Upper lobe of left lung (tissue), 6 donors: ENCODE data around the gene PNPLA5. TPM values are rescaled to one million over a fixed set of nuclear protein-coding genes. Genes with fewer than 3 reads are reported as not detected.

ENCODE experiments used
- ATAC-seq, 2 donors: fragments of 200-7000 bp; cut with Tn5 transposase; one replicate each; pipeline ENCODE4 v1.9.1; 2022; ENCODE audit warnings: mild to moderate bottlenecking in 2 of 2, moderate library complexity in 2 of 2; ENCODE audit not compliant: low FRiP score in 2 of 2
- DNase-seq, 2 donors: peaks; one replicate each; pipeline ENCODE4 v3.0.0-alpha.2; 2019 to 2020
- H3K27ac ChIP-seq, 4 donors: fragments of 200-600 bp; sonication (generic); one replicate each; pipeline ENCODE4 v1.5.1; 2016 to 2019
- H3K27me3 ChIP-seq, 4 donors: fragments of 200-600 bp; sonication (generic); one replicate each; pipeline ENCODE4 v1.5.1; 2017 to 2019
- H3K36me3 ChIP-seq, 4 donors: fragments of 200-600 bp; sonication (generic); one replicate each; pipeline ENCODE4 v1.5.1; 2016 to 2019
- H3K4me1 ChIP-seq, 4 donors: fragments of 200-600 bp; sonication (generic); one replicate each; pipeline ENCODE4 v1.5.1; 2018 to 2019
- H3K4me3 ChIP-seq, 4 donors: fragments of 200-600 bp; sonication (generic); one replicate each; pipeline ENCODE4 v1.5.1; 2017 to 2019; ENCODE audit warnings: mild to moderate bottlenecking in 2 of 4, moderate library complexity in 1 of 4
- H3K9me3 ChIP-seq, 4 donors: fragments of 200-600 bp; sonication (generic); one replicate each; pipeline ENCODE4 v1.5.1; 2018 to 2019
- EP300 ChIP-seq, 4 donors: sonication (generic); formaldehyde crosslinking; IDR thresholded peaks; one replicate each; pipeline ENCODE4 v1.5.1; 2017; ENCODE audit warnings: antibody characterized with exemption in 4 of 4, control low read depth in 2 of 4
- POLR2A ChIP-seq, 4 donors: fragments of 450-650 bp; IDR thresholded peaks; one replicate each; pipeline ENCODE4 v1.5.1; 2016 to 2017; ENCODE audit warnings: antibody characterized with exemption in 4 of 4, mild to moderate bottlenecking in 2 of 4
- POLR2AphosphoS5 ChIP-seq, 2 donors: sonication (generic); formaldehyde crosslinking; IDR thresholded peaks; one replicate each; pipeline ENCODE4 v1.5.1; 2017; ENCODE audit warnings: antibody characterized with exemption in 2 of 2
- WGBS, 2 donors: methylation state at CpG; one replicate each; pipeline ENCODE4 v1.1.5; 2017 to 2018; 5-methylcytosine and 5-hydroxymethylcytosine counted together
- total RNA-seq, 6 donors: library from RNA; depleted of rRNA in 4 of 6; stranded (reverse); fragments of >200 nt in 4 of 6; gene quantifications; one replicate each; pipeline versions ENCODE4 v1.1.0 to v1.2.1, GENCODE V29; 2016 to 2021
- TF ChIP-seq, protein P1 (sequence below), 6 experiments: fragments of 450-650 bp in 4 of 6; fragments of 200-600 bp in 2 of 6; sonication (generic) in 2 of 6; IDR thresholded peaks; one replicate each; pipeline ENCODE4 v1.5.1; 2016 to 2019; ENCODE audit warnings: antibody characterized with exemption in 6 of 6
- donor health status: DM: no; HTN: no; CAD: no; lungs with moderate emphysema.
- donor health status: DM: no; HTN: yes; CAD: no; lungs with severe emphysema.

The PNPLA5 gene
- total RNA-seq, 6 donors from 2014 or later: not detected

GRCh38 chr22:43853328-43853931 is 38.4 kb downstream of the PNPLA5 start:
- DNase-seq (no peak), ATAC-seq (no peak)
- Histone ChIP-seq H3K27ac (no peak overlapping the region), H3K27me3 (no peaks in the 10 kb centered on the region), H3K4me1 (no peaks in the 10 kb centered on the region), H3K9me3 (peaks cover 0 to 6% (median 0%) of the 10 kb centered on the region in 4 donors), H3K36me3 (no peaks in the 10 kb centered on the region), H3K4me3 (no peak overlapping the region)
- TF ChIP-seq, protein P1, sequence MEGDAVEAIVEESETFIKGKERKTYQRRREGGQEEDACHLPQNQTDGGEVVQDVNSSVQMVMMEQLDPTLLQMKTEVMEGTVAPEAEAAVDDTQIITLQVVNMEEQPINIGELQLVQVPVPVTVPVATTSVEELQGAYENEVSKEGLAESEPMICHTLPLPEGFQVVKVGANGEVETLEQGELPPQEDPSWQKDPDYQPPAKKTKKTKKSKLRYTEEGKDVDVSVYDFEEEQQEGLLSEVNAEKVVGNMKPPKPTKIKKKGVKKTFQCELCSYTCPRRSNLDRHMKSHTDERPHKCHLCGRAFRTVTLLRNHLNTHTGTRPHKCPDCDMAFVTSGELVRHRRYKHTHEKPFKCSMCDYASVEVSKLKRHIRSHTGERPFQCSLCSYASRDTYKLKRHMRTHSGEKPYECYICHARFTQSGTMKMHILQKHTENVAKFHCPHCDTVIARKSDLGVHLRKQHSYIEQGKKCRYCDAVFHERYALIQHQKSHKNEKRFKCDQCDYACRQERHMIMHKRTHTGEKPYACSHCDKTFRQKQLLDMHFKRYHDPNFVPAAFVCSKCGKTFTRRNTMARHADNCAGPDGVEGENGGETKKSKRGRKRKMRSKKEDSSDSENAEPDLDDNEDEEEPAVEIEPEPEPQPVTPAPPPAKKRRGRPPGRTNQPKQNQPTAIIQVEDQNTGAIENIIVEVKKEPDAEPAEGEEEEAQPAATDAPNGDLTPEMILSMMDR (IDR thresholded peaks at IDR 0.05): no peak
- TF ChIP-seq EP300 (IDR thresholded peaks at IDR 0.05) (no peak), POLR2AphosphoS5 (IDR thresholded peaks at IDR 0.05) (no peak), POLR2A (IDR thresholded peaks at IDR 0.05) (no peak)
- WGBS, 2 donors: 82 to 89% methylated on average over 5 to 10 of the region's 10 CpGs

- ATAC-seq (no peak), DNase-seq (no peak)
- Histone ChIP-seq H3K4me1 (no peaks in the 10 kb centered on the region), H3K9me3 (peaks cover 0 to 6% (median 0%) of the 10 kb centered on the region in 4 donors), H3K4me3 (no peak overlapping the region), H3K36me3 (no peaks in the 10 kb centered on the region), H3K27ac (no peak overlapping the region), H3K27me3 (no peaks in the 10 kb centered on the region)
- no peak for TF ChIP-seq POLR2A (IDR thresholded peaks at IDR 0.05)
- TF ChIP-seq, protein P1 (IDR thresholded peaks at IDR 0.05): no peak
- no peak for TF ChIP-seq EP300 (IDR thresholded peaks at IDR 0.05)
- no peak for TF ChIP-seq POLR2AphosphoS5 (IDR thresholded peaks at IDR 0.05)
- WGBS, 2 donors: 66 to 70% methylated on average over 19 of the region's 19 CpGs
Observed at GRCh38 chr22:43852573-43853327, 39.1 kb downstream of the PNPLA5 start.

- ATAC-seq (no peak), DNase-seq (no peak)
- Histone ChIP-seq H3K4me1 (no peaks in the 10 kb centered on the region), H3K4me3 (no peak overlapping the region), H3K27me3 (no peaks in the 10 kb centered on the region), H3K9me3 (peaks cover 0 to 4% (median 0%) of the 10 kb centered on the region in 4 donors), H3K27ac (no peak overlapping the region), H3K36me3 (no peaks in the 10 kb centered on the region)
- TF ChIP-seq POLR2A (IDR thresholded peaks at IDR 0.05) (no peak), POLR2AphosphoS5 (IDR thresholded peaks at IDR 0.05) (no peak), EP300 (IDR thresholded peaks at IDR 0.05) (no peak)
- TF ChIP-seq, protein P1 (IDR thresholded peaks at IDR 0.05): no peak
- 48 to 50% methylated on average over 3 of the region's 3 CpGs for WGBS, 2 donors
Observed at GRCh38 chr22:43851979-43852307, 39.9 kb downstream of the PNPLA5 start.

DNA sequence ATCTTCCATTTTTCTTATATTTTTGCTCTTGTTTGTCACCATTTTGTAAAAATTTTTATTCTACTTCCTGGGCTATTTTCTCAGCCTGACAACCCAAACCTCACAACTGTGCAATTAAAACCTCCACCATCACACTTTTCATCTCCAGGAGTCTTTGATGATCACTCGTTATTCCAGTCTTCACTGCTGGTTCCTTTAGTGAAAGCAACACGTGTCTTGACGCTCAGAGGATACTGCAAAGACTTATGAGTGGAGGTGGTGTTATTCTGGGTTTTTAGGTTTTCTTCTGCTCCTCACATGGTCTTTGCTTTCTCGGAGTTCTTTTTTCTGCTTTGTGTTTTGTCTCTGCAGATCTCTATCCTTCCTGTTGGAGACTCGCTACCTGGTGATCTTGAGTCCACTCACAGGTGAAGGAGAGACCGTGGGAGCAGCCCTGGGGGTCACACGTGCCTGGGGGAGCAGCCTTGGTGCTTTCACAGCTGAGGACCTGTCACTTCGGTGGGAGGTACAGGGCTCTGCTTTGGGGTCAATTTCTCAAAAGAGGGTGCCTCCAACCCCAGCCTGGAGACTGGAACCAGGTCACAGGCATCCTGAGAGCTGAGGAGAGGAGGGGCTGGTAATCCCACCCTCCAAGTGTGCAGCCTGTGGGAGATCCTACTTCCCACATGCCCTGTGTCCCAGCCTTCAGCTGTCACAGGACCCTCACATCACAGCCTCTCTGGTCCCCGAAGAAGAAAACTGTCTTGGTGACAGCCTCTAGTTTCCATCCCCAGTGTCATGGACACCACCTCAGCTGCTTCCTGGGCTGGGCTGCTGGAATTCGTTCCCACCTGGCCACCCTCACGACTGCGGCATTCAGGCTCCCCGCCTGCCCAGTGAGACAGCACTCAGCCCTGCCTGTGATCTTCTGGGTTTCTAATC is 40.5 kb downstream of the PNPLA5 start:
- WGBS, 2 donors: 67 to 78% methylated on average over 13 of the region's 13 CpGs
- Histone ChIP-seq H3K36me3 (no peaks in the 10 kb centered on the region), H3K27ac (no peak overlapping the region), H3K9me3 (no peaks in the 10 kb centered on the region), H3K4me1 (no peaks in the 10 kb centered on the region), H3K4me3 (no peak overlapping the region), H3K27me3 (no peaks in the 10 kb centered on the region)
- ATAC-seq (no peak), DNase-seq (no peak)
- no peak for TF ChIP-seq EP300 (IDR thresholded peaks at IDR 0.05)
- TF ChIP-seq POLR2AphosphoS5 (IDR thresholded peaks at IDR 0.05): no peak

DNA sequence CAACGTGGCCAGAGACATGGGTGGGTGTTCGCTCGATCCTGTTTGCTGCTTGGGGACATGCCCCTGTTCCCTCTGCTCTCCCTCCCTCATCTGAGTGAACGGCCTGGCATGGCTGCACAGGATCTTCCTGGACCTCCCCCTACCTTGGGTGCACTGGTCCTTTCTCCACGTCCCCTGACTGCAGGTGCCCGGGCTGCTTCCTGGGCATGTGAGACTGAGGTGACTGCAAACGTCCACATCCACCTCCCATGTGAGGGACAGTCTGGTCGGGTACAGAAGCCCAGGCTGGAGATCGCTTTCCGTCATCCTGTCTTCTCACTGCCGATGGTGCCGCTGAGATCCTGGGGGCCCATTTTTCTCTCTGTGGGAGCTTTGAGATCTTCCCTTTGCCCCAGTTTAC is 41.3 kb downstream of the PNPLA5 start:
- ATAC-seq (no peak), DNase-seq (no peak)
- Histone ChIP-seq H3K27ac (no peak overlapping the region), H3K4me3 (no peak overlapping the region), H3K4me1 (no peaks in the 10 kb centered on the region), H3K9me3 (no peaks in the 10 kb centered on the region), H3K36me3 (no peaks in the 10 kb centered on the region), H3K27me3 (no peaks in the 10 kb centered on the region)
- 73 to 79% methylated on average over 11 to 12 of the region's 12 CpGs for WGBS, 2 donors
- TF ChIP-seq POLR2AphosphoS5 (IDR thresholded peaks at IDR 0.05) (no peak), EP300 (IDR thresholded peaks at IDR 0.05) (no peak), POLR2A (IDR thresholded peaks at IDR 0.05) (no peak)
- TF ChIP-seq, protein P1 (IDR thresholded peaks at IDR 0.05): no peak
